ENCODE data around the gene LAMC2.

The LAMC2 gene

DNA sequence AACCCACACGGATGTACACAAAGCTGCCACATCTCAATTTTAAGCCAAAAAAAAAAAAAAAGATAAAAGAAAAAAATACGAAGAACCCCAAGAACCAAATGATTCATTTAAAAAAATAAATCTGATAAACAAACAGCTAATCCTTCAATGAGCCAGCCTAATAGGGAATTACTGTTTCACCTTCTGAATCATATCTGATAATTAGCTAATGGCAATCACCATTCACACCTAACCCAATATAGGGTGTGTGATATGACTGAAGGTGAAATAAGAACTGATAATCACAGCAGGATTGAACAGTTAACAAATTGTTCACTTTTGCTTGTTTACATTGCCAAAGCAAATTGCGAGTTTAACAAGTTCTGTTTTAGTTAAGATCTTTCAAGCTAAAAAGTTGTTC is 61.4 kb downstream of the LAMC2 start:
- no peak overlapping the region for H3K4me3 ChIP-seq (ENCODE audit: control insufficient read depth, low read depth, low read length)
- TF ChIP-seq, protein P1, sequence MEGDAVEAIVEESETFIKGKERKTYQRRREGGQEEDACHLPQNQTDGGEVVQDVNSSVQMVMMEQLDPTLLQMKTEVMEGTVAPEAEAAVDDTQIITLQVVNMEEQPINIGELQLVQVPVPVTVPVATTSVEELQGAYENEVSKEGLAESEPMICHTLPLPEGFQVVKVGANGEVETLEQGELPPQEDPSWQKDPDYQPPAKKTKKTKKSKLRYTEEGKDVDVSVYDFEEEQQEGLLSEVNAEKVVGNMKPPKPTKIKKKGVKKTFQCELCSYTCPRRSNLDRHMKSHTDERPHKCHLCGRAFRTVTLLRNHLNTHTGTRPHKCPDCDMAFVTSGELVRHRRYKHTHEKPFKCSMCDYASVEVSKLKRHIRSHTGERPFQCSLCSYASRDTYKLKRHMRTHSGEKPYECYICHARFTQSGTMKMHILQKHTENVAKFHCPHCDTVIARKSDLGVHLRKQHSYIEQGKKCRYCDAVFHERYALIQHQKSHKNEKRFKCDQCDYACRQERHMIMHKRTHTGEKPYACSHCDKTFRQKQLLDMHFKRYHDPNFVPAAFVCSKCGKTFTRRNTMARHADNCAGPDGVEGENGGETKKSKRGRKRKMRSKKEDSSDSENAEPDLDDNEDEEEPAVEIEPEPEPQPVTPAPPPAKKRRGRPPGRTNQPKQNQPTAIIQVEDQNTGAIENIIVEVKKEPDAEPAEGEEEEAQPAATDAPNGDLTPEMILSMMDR (IDR thresholded peaks at IDR 0.05; ENCODE audit: control insufficient read depth, insufficient read depth, low read depth, low read length, missing control alignments), result no peak
- DNase-seq (ENCODE audit: low read depth), result no peak

DNA sequence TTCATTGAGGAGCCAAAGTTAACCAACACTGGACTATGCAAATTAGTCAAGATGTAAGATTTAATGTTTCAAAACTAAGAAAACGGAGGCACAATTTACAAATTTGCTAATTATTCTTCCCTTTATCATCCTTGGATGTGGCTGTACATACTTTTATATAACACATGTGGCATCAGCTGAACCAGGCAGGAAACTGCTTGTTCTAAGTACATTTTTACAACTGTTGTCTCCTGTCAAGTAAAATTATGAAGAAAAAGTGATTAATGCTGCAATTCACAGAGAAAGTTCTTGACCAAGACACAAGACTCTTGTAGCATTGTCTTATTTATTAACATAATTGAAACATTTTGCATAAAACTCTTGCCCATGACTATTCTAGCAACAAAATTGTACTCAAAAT is 61.9 kb downstream of the LAMC2 start:
- TF ChIP-seq, protein P1 (IDR thresholded peaks at IDR 0.05; ENCODE audit: control insufficient read depth, insufficient read depth, low read depth, low read length, missing control alignments), result no peak
- no peak overlapping the region for H3K4me3 ChIP-seq (ENCODE audit: control insufficient read depth, low read depth, low read length)
- DNase-seq (ENCODE audit: low read depth), result no peak

DNA sequence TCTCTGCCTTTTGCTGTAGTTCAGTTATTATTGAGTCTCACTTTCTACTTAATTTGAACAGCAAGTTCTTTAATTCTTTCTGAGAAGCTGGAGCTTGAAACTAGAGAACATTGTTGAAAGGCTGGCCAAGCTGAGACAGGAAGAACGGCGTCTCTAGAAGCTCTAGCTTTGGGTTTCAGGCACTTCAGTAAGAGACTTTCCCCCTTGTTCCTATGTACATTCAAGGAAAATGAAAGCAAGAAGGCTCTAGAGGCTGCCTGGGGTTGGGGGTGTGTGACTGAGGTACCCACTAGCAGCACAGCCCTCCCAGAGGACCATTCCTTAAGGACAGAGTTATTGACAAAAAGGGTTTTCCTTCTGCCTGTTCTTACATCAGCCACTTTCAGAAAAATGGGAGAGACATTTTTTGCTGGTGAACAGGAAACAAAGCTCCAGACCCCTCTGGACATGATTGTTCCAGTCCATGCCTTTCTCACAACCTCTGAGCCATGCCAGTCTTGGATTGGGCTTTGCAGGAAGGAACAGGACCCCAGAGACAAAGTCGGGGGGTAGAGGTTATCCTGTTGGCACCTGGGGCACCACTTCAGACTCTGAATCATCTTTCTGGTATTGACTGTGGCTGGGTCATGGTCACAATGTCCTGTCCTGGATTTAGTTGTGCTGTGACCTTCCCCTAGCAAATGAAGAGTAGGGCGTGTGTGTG is 63.1 kb downstream of the LAMC2 start:
- H3K4me3 ChIP-seq (ENCODE audit: control insufficient read depth, low read depth, low read length), result no peak overlapping the region
- no peak for DNase-seq (ENCODE audit: low read depth)
- TF ChIP-seq, protein P1 (IDR thresholded peaks at IDR 0.05; ENCODE audit: control insufficient read depth, insufficient read depth, low read depth, low read length, missing control alignments), result no peak

DNA sequence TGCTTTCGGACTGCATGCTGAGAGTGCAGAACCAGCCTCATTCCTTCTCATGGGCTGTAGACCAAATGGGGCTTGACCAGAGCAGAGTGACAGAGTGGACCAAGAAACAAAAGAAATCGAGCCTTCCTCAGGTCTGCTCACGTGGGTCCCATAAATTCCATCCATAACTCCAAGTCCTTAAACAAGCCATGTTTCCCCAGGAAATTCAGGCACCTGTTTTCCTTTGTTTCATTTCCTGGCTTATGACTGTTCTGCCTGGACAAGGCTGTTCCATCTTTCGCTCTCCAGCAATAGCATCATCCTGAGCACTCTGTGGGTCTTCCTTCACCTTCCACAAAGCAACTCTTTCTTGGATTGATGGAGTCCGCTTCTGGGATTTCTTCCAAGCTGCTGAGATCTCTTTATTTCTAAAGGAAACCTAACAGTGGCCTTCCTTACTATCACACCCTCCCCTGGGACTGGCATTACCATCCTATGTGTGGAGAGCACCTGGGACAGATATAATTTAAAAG is 63.9 kb downstream of the LAMC2 start:
- DNase-seq (ENCODE audit: low read depth), result no peak
- TF ChIP-seq, protein P1 (IDR thresholded peaks at IDR 0.05; ENCODE audit: control insufficient read depth, insufficient read depth, low read depth, low read length, missing control alignments), result no peak
- H3K4me3 ChIP-seq (ENCODE audit: control insufficient read depth, low read depth, low read length), result no peak overlapping the region

DNA sequence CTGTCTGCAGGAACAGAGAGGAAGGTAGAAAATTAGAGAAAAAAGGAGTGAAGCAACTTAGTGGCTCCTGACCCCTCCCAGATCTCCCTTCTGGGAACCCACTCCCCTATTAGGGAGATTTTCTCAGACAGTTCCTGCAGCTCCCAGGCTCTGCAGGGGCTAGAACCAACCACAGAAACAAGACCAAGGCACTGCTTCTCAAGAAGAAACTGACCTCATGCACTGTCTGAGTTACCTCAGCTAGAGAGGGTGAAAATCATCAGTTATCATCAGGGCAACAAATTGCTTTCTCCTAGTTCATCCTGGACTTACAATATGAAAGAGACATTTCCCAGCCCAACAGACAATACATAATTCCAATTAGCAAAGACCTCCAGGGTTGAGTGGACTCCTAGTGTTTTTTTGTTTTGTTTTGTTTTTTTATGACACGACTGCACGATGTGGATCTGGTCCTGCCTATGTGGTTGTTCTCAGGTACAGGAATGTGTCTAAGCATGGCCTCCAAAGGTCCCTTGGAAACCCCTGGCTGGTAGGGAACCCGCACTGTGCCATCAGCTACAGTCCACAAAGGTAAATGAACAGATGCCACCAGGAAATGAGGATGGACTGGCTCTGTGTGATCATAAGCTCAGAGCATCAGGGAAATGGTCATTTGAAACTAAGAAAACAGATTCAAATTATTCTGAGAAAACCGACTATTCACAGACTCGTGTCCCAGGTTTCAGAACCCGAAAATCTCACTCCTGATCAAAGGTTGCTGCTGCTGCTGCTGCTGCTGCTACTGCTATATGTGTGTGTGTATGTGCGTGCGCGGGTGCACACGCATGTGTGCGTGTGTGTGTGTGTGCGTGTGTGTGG is 65.3 kb downstream of the LAMC2 start:
- DNase-seq (ENCODE audit: low read depth), result no peak
- TF ChIP-seq, protein P1 (IDR thresholded peaks at IDR 0.05; ENCODE audit: control insufficient read depth, insufficient read depth, low read depth, low read length, missing control alignments), result no peak
- no peak overlapping the region for H3K4me3 ChIP-seq (ENCODE audit: control insufficient read depth, low read depth, low read length)

DNA sequence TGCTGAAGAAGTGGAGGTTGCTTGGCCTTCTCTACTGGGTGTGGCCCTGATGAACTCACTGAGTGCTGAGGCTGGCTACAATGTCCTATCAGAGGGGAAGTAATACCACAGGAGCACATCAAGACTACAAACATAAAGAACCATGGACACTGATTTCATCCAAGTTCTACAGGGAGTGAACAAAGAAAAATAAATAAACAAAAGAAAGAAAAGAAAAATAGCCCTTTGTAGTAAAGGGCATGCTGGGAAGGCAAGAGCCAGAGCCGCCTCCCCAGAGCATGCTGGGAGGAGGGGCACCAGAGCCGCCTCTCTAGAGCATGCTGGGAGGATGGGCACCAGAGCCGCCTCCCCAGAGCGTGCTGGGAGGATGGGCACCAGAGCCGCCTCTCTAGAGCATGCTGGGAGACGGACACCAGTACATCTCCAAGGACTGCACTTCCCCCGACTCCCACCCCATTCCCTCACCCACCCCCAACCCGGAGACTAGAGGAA is 65.9 kb downstream of the LAMC2 start:
- DNase-seq (ENCODE audit: low read depth), result no peak
- H3K4me3 ChIP-seq (ENCODE audit: control insufficient read depth, low read depth, low read length), result no peak overlapping the region
- TF ChIP-seq, protein P1 (IDR thresholded peaks at IDR 0.05; ENCODE audit: control insufficient read depth, insufficient read depth, low read depth, low read length, missing control alignments), result no peak
